A673 (cell line): ENCODE data around the gene RNH1. TPM values are rescaled to one million over a fixed set of nuclear protein-coding genes. Genes with fewer than 3 reads are reported as not detected.

Experiments
- BruUV-seq: library from RNA; stranded (reverse); fragments of 400-500 nt; replicated peaks from 2 replicates; lab custom pipeline; 2021; lab: Mats Ljungman, UMichigan
- CTCF ChIA-PET: fragments of 300-600 bp; sonication (Branson Sonifier 250); formaldehyde crosslinking; loops from one replicate; lab custom pipeline; 2022; ENCODE audit warnings: antibody characterized with exemption; lab: Charles Lee
- POLR2A ChIA-PET: fragments of 300-600 bp; sonication (Branson Sonifier 250); formaldehyde crosslinking; loops from one replicate; lab custom pipeline; 2022; ENCODE audit warnings: antibody characterized with exemption; ENCODE audit not compliant: low non-redundant PET; lab: Charles Lee
- DNase-seq: peaks from one replicate; pipeline ENCODE4 v3.0.0-alpha.2; 2015; ENCODE audit warnings: low spot score
- H3K27ac ChIP-seq: fragments of 200-600 bp; sonication (generic); 2 replicates; pipeline ENCODE4 v1.5.1; 2016; ENCODE audit warnings: mixed run types, low read depth, mild to moderate bottlenecking, mixed read lengths, antibody characterized with exemption, low read length; ENCODE audit not compliant: poor library complexity, severe bottlenecking
- H3K27me3 ChIP-seq: fragments of 200-600 bp; sonication (generic); replicated peaks from 2 replicates; pipeline ENCODE4 v1.6.1; 2017; ENCODE audit warnings: mixed run types, low read depth, mild to moderate bottlenecking, mixed read lengths, antibody characterized with exemption, low read length; ENCODE audit not compliant: insufficient read depth, poor library complexity
- H3K36me3 ChIP-seq: fragments of 200-600 bp; sonication (generic); 2 replicates; pipeline ENCODE4 v1.6.1; 2016; ENCODE audit warnings: mixed run types, mild to moderate bottlenecking, mixed read lengths, antibody characterized with exemption, low read length; ENCODE audit not compliant: insufficient read depth, poor library complexity, severe bottlenecking
- H3K4me1 ChIP-seq: fragments of 200-600 bp; sonication (generic); 2 replicates; pipeline ENCODE4 v1.6.1; 2017; ENCODE audit warnings: mixed run types, mild to moderate bottlenecking, mixed read lengths, antibody characterized with exemption, low read length; ENCODE audit not compliant: insufficient read depth, poor library complexity, severe bottlenecking
- H3K4me3 ChIP-seq: fragments of 200-600 bp; sonication (generic); 2 replicates; pipeline ENCODE4 v1.5.1; 2016; ENCODE audit warnings: low read depth, mixed run types, mild to moderate bottlenecking, mixed read lengths, low read length; ENCODE audit not compliant: poor library complexity, severe bottlenecking
- H3K9me3 ChIP-seq: fragments of 200-600 bp; sonication (generic); 2 replicates; pipeline ENCODE4 v1.6.1; 2016; ENCODE audit warnings: mixed run types, low read depth, mild to moderate bottlenecking, mixed read lengths, antibody characterized with exemption, low read length; ENCODE audit not compliant: poor library complexity, severe bottlenecking
- EZH2 ChIP-seq: fragments of 200-600 bp; sonication (generic); IDR thresholded peaks from 2 replicates; pipeline ENCODE4 v1.6.1; 2017; ENCODE audit warnings: borderline replicate concordance, low read depth, mild to moderate bottlenecking, mixed read lengths, antibody characterized with exemption, low read length; ENCODE audit not compliant: poor library complexity, severe bottlenecking
- intact Hi-C: fragments of 100-400 bp; cut with micrococcal nuclease; formaldehyde crosslinking; loops from one replicate; pipeline ENCODE4 v1.10.0; 2022; ENCODE audit not compliant: unreplicated experiment
- total RNA-seq: library from RNA; stranded (reverse); gene quantifications from 2 replicates; pipeline ENCODE4 v1.2.3, GENCODE V29; 2021
- TF ChIP-seq, protein P1 (sequence below): fragments of 300-800, 200-600 bp; sonication (generic); conservative IDR thresholded peaks from 2 replicates; pipeline ENCODE4 v1.5.1; 2017; ENCODE audit warnings: low read depth, mild to moderate bottlenecking, antibody characterized with exemption, low read length, moderate library complexity, mixed read lengths

The RNH1 gene
- total RNA-seq, 1 experiment from 2014 or later, result 95.4 TPM

DNA sequence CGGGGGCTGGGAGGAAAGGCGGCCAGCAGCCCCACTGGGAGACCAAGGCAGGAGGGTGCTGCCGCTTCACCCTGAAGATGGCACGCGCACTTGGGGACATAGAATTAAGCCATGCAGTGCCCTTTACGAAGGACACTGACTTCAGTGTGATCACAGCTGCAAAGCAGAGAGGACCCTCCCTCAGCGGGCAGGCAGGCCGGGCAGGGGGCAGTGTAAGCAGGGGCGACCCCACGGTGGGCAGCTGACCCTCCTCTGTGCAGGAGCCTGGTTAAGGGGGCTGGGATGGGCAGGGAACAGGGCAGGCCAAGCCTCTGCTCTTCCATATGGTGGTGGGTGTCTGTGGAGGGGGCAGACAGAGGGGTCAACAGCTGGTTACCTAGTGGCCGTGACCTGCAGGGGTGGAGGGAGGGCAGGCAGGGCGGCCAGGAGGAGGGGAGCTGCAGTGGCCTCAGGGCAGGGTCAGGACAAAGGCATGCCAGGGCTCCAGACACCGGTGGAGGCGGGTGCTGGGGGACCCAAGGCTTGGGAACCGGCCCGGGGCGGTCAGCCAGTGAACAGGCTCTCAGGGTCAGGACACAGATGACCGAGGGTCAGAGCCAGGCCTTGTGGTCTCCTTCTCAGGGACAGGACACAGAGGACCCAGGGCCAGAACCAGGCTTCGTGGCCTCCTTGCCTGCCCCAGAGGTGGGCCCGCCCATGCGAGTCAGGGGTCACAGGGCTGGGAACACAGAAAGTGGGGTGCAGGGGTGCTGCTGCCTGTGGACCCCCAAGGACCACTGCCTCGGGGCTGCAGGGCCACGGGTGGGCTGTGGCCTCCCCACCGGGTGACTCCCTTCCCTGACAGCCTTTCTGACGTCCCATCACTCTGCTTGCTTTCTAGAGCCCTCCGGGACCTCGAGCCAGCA is 46.3 kb upstream of the RNH1 start:
- no peaks in the 10 kb centered on the region for H3K36me3 ChIP-seq
- peaks cover 6% of the 10 kb centered on the region for H3K4me1 ChIP-seq
- intact Hi-C loops, result loop anchor here (10.0 kb wide), 1 partner anchor 171 kb away; no protein-coding TSS in a partner anchor
- DNase-seq, result no peak
- BruUV-seq, result no TSS peak
- H3K4me3 ChIP-seq, result no peak overlapping the region
- H3K9me3 ChIP-seq, result no peaks in the 10 kb centered on the region
- H3K27ac ChIP-seq, result no peak overlapping the region
- ChIA-PET CTCF (no interaction called here), POLR2A (no interaction called here)
- TF ChIP-seq EZH2, result no peak
- TF ChIP-seq, protein P1, sequence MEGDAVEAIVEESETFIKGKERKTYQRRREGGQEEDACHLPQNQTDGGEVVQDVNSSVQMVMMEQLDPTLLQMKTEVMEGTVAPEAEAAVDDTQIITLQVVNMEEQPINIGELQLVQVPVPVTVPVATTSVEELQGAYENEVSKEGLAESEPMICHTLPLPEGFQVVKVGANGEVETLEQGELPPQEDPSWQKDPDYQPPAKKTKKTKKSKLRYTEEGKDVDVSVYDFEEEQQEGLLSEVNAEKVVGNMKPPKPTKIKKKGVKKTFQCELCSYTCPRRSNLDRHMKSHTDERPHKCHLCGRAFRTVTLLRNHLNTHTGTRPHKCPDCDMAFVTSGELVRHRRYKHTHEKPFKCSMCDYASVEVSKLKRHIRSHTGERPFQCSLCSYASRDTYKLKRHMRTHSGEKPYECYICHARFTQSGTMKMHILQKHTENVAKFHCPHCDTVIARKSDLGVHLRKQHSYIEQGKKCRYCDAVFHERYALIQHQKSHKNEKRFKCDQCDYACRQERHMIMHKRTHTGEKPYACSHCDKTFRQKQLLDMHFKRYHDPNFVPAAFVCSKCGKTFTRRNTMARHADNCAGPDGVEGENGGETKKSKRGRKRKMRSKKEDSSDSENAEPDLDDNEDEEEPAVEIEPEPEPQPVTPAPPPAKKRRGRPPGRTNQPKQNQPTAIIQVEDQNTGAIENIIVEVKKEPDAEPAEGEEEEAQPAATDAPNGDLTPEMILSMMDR, result no peak
- peaks cover 22% of the 10 kb centered on the region for H3K27me3 ChIP-seq

DNA sequence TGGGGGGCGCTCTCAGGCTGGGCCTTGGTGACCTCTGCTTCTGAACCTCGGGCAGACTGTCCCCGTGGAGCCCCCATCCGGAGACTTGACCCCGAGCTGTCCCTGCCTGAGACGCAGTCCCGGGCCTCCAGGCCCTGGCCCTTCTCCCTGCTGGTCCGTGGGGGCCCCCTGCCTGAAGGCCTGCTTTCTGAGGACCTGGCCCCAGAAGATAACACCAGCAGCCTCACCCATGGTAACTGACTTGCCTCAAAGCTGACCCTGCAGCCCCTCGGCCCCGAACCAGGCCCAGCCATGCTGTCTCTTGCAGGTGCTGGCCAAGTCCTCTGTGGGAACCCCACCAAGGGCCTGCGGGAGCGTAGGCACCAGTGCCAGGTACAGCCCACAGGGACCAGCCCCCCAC is 44.6 kb upstream of the RNH1 start:
- BruUV-seq, result no TSS peak
- Histone ChIP-seq H3K27ac (no peak overlapping the region), H3K27me3 (peaks cover 12% of the 10 kb centered on the region), H3K36me3 (no peaks in the 10 kb centered on the region), H3K4me3 (no peak overlapping the region), H3K9me3 (no peaks in the 10 kb centered on the region), H3K4me1 (peaks cover 6% of the 10 kb centered on the region)
- DNase-seq, result no peak
- CTCF ChIA-PET, result no interaction called here
- intact Hi-C loops, result loop anchor here (10.0 kb wide), 1 partner anchor 173 kb away; no protein-coding TSS in a partner anchor
- POLR2A ChIA-PET, result no interaction called here
- TF ChIP-seq, protein P1, result no peak
- no peak for TF ChIP-seq EZH2

DNA sequence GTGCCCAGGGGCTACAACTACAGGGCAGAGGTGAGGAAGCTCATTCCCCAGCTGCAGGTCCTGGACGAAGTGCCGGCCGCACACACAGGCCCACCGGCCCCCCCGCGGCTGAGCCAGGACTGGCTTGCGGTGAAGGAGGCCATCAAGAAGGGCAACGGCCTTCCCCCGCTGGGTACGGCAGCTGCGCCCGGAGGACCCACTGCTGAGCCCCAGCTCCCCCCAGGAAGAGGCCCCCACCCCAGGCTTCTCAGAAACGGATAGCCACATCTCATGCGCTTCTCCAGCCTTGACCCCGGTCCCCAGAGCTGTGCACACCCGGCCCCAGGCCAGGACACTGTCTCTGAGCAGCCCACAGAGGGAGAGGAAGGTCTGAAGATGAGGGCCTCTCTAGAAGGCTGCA is 44.1 kb upstream of the RNH1 start:
- intact Hi-C loops, result loop anchor here (10.0 kb wide), 1 partner anchor 174 kb away; no protein-coding TSS in a partner anchor
- TF ChIP-seq, protein P1, result no peak
- no peak overlapping the region for H3K4me3 ChIP-seq
- ChIA-PET CTCF (no interaction called here), POLR2A (interaction anchor here (0.6 kb wide), 1 partner anchor 21 kb away, joined by 5 read pairs; no protein-coding TSS in a partner anchor)
- DNase-seq, result no peak
- H3K36me3 ChIP-seq, result no peaks in the 10 kb centered on the region
- peaks cover 8% of the 10 kb centered on the region for H3K27me3 ChIP-seq
- peaks cover 6% of the 10 kb centered on the region for H3K4me1 ChIP-seq
- H3K27ac ChIP-seq, result no peak overlapping the region
- BruUV-seq, result no TSS peak
- no peaks in the 10 kb centered on the region for H3K9me3 ChIP-seq
